ENCODE data around the gene MRAP2. TPM values are rescaled to one million over a fixed set of nuclear protein-coding genes. Genes with fewer than 3 reads are reported as not detected.

The MRAP2 gene
- total and polyA plus RNA-seq, 2 donors (not counting 3 experiments of a cell fraction or from before 2014, with no cell fraction given) = 5.8 to 8.6 TPM

GRCh38 chr6:84052204-84052882 is 18.8 kb downstream of the MRAP2 start:
- BruUV-seq (replicated peaks) = no TSS peak
- TF ChIP-seq CTCF (IDR thresholded peaks at IDR 0.05; ENCODE audit: extremely low read depth in 1 of 2, insufficient read depth in 1 of 2, low read depth in 1 of 2, low read length in 2 of 2) (peak in 1 of 2 donors; percentile 8), MAX (IDR thresholded peaks at IDR 0.05; ENCODE audit: insufficient read depth, insufficient read length) (no peak), FOS (IDR thresholded peaks at IDR 0.05; ENCODE audit: borderline replicate concordance, insufficient read depth, low read length) (no peak)
- intact Hi-C loops (cut with micrococcal nuclease) (loop anchor here (10.0 kb wide), 1 partner anchor 162 kb away; no protein-coding TSS in a partner anchor), dilution Hi-C loops (cut with MboI; ENCODE audit: extremely low pct_ligation_motif_present, low sequenced_read_pairs) (no loop called here)
- no peaks in the 10 kb centered on the region for H3K9me1 ChIP-seq (replicated peaks; ENCODE audit: control insufficient read depth, extremely low read depth, insufficient read depth, low read length)
- peak overlapping the region; percentile 39 for H2AFZ ChIP-seq (ENCODE audit: low read depth, low read length)
- H3K9me3 ChIP-seq (replicated peaks; ENCODE audit: control insufficient read depth, insufficient read depth, low read length) = no peaks in the 10 kb centered on the region
- no peak overlapping the region for H3K4me2 ChIP-seq (ENCODE audit: insufficient read depth, low read length)
- no peaks in the 10 kb centered on the region for H3K36me3 ChIP-seq (ENCODE audit: control insufficient read depth in 2 of 2, extremely low read depth in 1 of 2, insufficient read depth in 2 of 2, low read length in 2 of 2)
- H3K9ac ChIP-seq (replicated peaks; ENCODE audit: extremely low read depth, insufficient read depth, low read length) = no peak overlapping the region
- H4K20me1 ChIP-seq (replicated peaks; ENCODE audit: control insufficient read depth, extremely low read depth, insufficient read depth, low read length) = no peaks in the 10 kb centered on the region
- ChIA-PET CTCF (interaction anchor here (0.8 to 1.6 kb wide), 8 partner anchors 9 to 437 kb away, joined by 3 to 4 read pairs (median 3); partner anchors contain the start of genes CEP162 and MRAP2), POLR2A (no interaction called here)
- H3K79me2 ChIP-seq (ENCODE audit: control insufficient read depth, insufficient read depth, low read length) = no peaks in the 10 kb centered on the region
- no peak overlapping the region for H3K4me3 ChIP-seq (replicated peaks in 1 of 3; ENCODE audit: insufficient read depth in 1 of 3, low read depth in 1 of 3, low read length in 3 of 3)
- DNase-seq (ENCODE audit: low read depth, low spot score) (peak; percentile 70), FAIRE-seq (peak; percentile 62)
- H3K4me1 ChIP-seq (ENCODE audit: control insufficient read depth, extremely low read depth, insufficient read depth, low read length) = peaks cover 13% of the 10 kb centered on the region
- no peak overlapping the region for H3K27ac ChIP-seq (ENCODE audit: insufficient read depth, low read depth, low read length)
- H3K27me3 ChIP-seq (ENCODE audit: control insufficient read depth in 2 of 2, insufficient read depth in 2 of 2, low read length in 2 of 2) = peaks cover 0 to 2% of the 10 kb centered on the region in 2 experiments

GRCh38 chr6:84052883-84053241 is 19.3 kb downstream of the MRAP2 start:
- peaks cover 0 to 2% of the 10 kb centered on the region in 2 experiments for H3K27me3 ChIP-seq (ENCODE audit: control insufficient read depth in 2 of 2, insufficient read depth in 2 of 2, low read length in 2 of 2)
- H3K9me3 ChIP-seq (replicated peaks; ENCODE audit: control insufficient read depth, insufficient read depth, low read length) = no peaks in the 10 kb centered on the region
- H3K27ac ChIP-seq (ENCODE audit: insufficient read depth, low read depth, low read length) = no peak overlapping the region
- intact Hi-C loops (cut with micrococcal nuclease) (loop anchor here (10.0 kb wide), 1 partner anchor 162 kb away; no protein-coding TSS in a partner anchor), dilution Hi-C loops (cut with MboI; ENCODE audit: extremely low pct_ligation_motif_present, low sequenced_read_pairs) (no loop called here)
- H3K79me2 ChIP-seq (ENCODE audit: control insufficient read depth, insufficient read depth, low read length) = no peaks in the 10 kb centered on the region
- H4K20me1 ChIP-seq (replicated peaks; ENCODE audit: control insufficient read depth, extremely low read depth, insufficient read depth, low read length) = no peaks in the 10 kb centered on the region
- FAIRE-seq = no peak
- H3K9ac ChIP-seq (replicated peaks; ENCODE audit: extremely low read depth, insufficient read depth, low read length) = no peak overlapping the region
- POLR2A ChIA-PET = no interaction called here
- H2AFZ ChIP-seq (ENCODE audit: low read depth, low read length) = no peak overlapping the region
- H3K9me1 ChIP-seq (replicated peaks; ENCODE audit: control insufficient read depth, extremely low read depth, insufficient read depth, low read length) = no peaks in the 10 kb centered on the region
- no peak overlapping the region for H3K4me3 ChIP-seq (replicated peaks in 1 of 3; ENCODE audit: insufficient read depth in 1 of 3, low read depth in 1 of 3, low read length in 3 of 3)
- DNase-seq (ENCODE audit: low read depth, low spot score) = no peak
- no peak for TF ChIP-seq POLR2A (IDR thresholded peaks at IDR 0.05; ENCODE audit: low read depth, low read length)
- peaks cover 14% of the 10 kb centered on the region for H3K4me1 ChIP-seq (ENCODE audit: control insufficient read depth, extremely low read depth, insufficient read depth, low read length)
- no peak overlapping the region for H3K4me2 ChIP-seq (ENCODE audit: insufficient read depth, low read length)
- no TSS peak for BruUV-seq (replicated peaks)
- H3K36me3 ChIP-seq (ENCODE audit: control insufficient read depth in 2 of 2, extremely low read depth in 1 of 2, insufficient read depth in 2 of 2, low read length in 2 of 2) = no peaks in the 10 kb centered on the region
- CTCF ChIA-PET = interaction anchor here (0.9 to 1.6 kb wide), 5 partner anchors 9 to 438 kb away, joined by 3 to 4 read pairs (median 4); no protein-coding TSS in a partner anchor
